ENCODE measurements around the gene B3GNT3. TPM values are rescaled to one million over a fixed set of nuclear protein-coding genes. Genes with fewer than 3 reads are reported as not detected.

Gene B3GNT3
- total and polyA plus RNA-seq, 2 of the 4 experiments (the other 2 are of a cell fraction): not detected

GRCh38 chr19:17775245-17775927 is 19.6 kb upstream of the B3GNT3 start:
- no peak overlapping the region for H3K23ac ChIP-seq (ENCODE audit: low read depth, low read length)
- no peak overlapping the region for H4K8ac ChIP-seq (ENCODE audit: low read depth in 2 of 2, low read length in 2 of 2)
- no CpG with 5 or more reads among the region's 16 CpGs for WGBS, 2 experiments (ENCODE audit: extremely low coverage in 2 of 2, insufficient read length in 1 of 2)
- intact Hi-C loops (cut with micrococcal nuclease): loop anchor here (2.0 kb wide), 1 partner anchor 71 kb away; no protein-coding TSS in a partner anchor
- no peak overlapping the region for H2BK5ac ChIP-seq (ENCODE audit: low read depth, low read length, poor library complexity, severe bottlenecking)
- no peak overlapping the region for H3K14ac ChIP-seq (replicated peaks; ENCODE audit: low read depth, low read length)
- ATAC-seq (ENCODE audit: low read depth) (peak; percentile 54; the same call in 1 of the 2 replicates), DNase-seq (peak; percentile 19)
- H3K4me1 ChIP-seq (ENCODE audit: control insufficient read depth, insufficient read depth, low read length): no peaks in the 10 kb centered on the region
- H3K9me1 ChIP-seq (ENCODE audit: insufficient read depth, low read length): no peaks in the 10 kb centered on the region
- TF ChIP-seq SMC3 (IDR thresholded peaks at IDR 0.05; ENCODE audit: low read depth, low read length) (peak; percentile 64), FOS (IDR thresholded peaks at IDR 0.05; ENCODE audit: low read depth, low read length) (no peak), RAD21 (IDR thresholded peaks at IDR 0.05; ENCODE audit: low read length) (peak; percentile 51), CTCF (conservative IDR thresholded peaks at IDR 0.05; ENCODE audit: low read depth, low read length) (peak; percentile 65), CHD1 (IDR thresholded peaks at IDR 0.05; ENCODE audit: low read depth, low read length) (no peak)
- no TSS peak for BruUV-seq (replicated peaks)
- H3K4me2 ChIP-seq (ENCODE audit: low read depth, low read length): no peak overlapping the region
- H3K18ac ChIP-seq (ENCODE audit: low read depth, low read length): no peak overlapping the region
- H2AFZ ChIP-seq (replicated peaks; ENCODE audit: low read length, poor library complexity): no peak overlapping the region
- H2AK9ac ChIP-seq (replicated peaks; ENCODE audit: low read depth, low read length, poor library complexity): no peak overlapping the region
- no peak overlapping the region for H4K5ac ChIP-seq (ENCODE audit: low read depth, low read length)
- H3K56ac ChIP-seq (ENCODE audit: extremely low read depth, insufficient read depth, low read length): no peak overlapping the region
- H4K91ac ChIP-seq (ENCODE audit: insufficient read depth, low read depth, low read length): no peak overlapping the region
- no peak overlapping the region for H3K27ac ChIP-seq (ENCODE audit: insufficient read depth, low read length)
- no peak overlapping the region for H2BK15ac ChIP-seq (ENCODE audit: low read depth, low read length)
- in situ Hi-C loops (cut with MboI; ENCODE audit: low sequenced_read_pairs): no loop called here
- ChIA-PET CTCF (no interaction called here), POLR2A (ENCODE audit: unreplicated experiment) (no interaction called here)
- H3K9ac ChIP-seq (ENCODE audit: low read depth, low read length): no peak overlapping the region
- H2BK20ac ChIP-seq (ENCODE audit: low read depth, low read length): no peak overlapping the region
- H2AK5ac ChIP-seq (ENCODE audit: low read depth, low read length): no peak overlapping the region
- no peaks in the 10 kb centered on the region for H3K36me3 ChIP-seq (ENCODE audit: control insufficient read depth, insufficient read depth, low read length)
- H2BK120ac ChIP-seq (ENCODE audit: low read depth, low read length): no peak overlapping the region
- no peak overlapping the region for H3K4ac ChIP-seq (ENCODE audit: low read depth, low read length)
- no peak overlapping the region for H3K4me3 ChIP-seq (ENCODE audit: insufficient read depth, low read depth, low read length)
- H3K9me3 ChIP-seq (ENCODE audit: control insufficient read depth, insufficient read depth, low read length): no peaks in the 10 kb centered on the region
- H3K79me1 ChIP-seq (ENCODE audit: low read depth in 1 of 2, low read length in 2 of 2): no peaks in the 10 kb centered on the region
- no peaks in the 10 kb centered on the region for H4K20me1 ChIP-seq (ENCODE audit: insufficient read depth, low read length)
- H3K27me3 ChIP-seq (ENCODE audit: control insufficient read depth, insufficient read depth, low read length): peaks cover under 1% of the 10 kb centered on the region; the same call in 1 of the 2 replicates
- dilution Hi-C loops (cut with HindIII; ENCODE audit: low sequenced_read_pairs, unreplicated experiment): no loop called here
